Activated T-helper 1 cell treated with anti-CD3 and anti-CD28 coated beads, Interleukin-12 subunit alpha, Interleukin-12 subunit beta, Interleukin-2, Interleukin-4 antibody, amounts not matched to agents 30 ng/mL and 10 ng/mL and 1 ng/mL, durations not matched to agents 14 hours and 24 hours and 36 hours (primary cell): Measurements from ENCODE around the gene PRND. TPM values are rescaled to one million over a fixed set of nuclear protein-coding genes. Genes with fewer than 3 reads are reported as not detected.

Source experiments
- DNase-seq: peaks from one replicate; pipeline ENCODE4 v3.0.0; 2021; ENCODE audit warnings: low spot score
- H3K27ac Mint-ChIP-seq: one replicate; pipeline ENCODE4 v1.8.0; 2021; ENCODE audit warnings: mild to moderate bottlenecking, mixed read lengths
- H3K27me3 Mint-ChIP-seq: one replicate; pipeline ENCODE4 v1.8.0; 2022; ENCODE audit warnings: mild to moderate bottlenecking, moderate library complexity, mixed read lengths; ENCODE audit not compliant: insufficient read depth
- H3K36me3 Mint-ChIP-seq: one replicate; pipeline ENCODE4 v1.8.0; 2021; ENCODE audit warnings: low read depth, mixed read lengths
- H3K4me1 Mint-ChIP-seq: one replicate; pipeline ENCODE4 v1.8.0; 2021; ENCODE audit warnings: low read depth, mixed read lengths
- H3K4me3 Mint-ChIP-seq: one replicate; pipeline ENCODE4 v1.8.0; 2021; ENCODE audit warnings: mild to moderate bottlenecking, moderate library complexity, mixed read lengths
- H3K9me3 Mint-ChIP-seq: one replicate; pipeline ENCODE4 v1.8.0; 2021; ENCODE audit warnings: mixed read lengths
- intact Hi-C: fragments of 100-400 bp; cut with micrococcal nuclease; formaldehyde crosslinking; loops from one replicate; pipeline ENCODE4 v1.15.1; 2024
- total RNA-seq: library from RNA; stranded (reverse); gene quantifications from 2 replicates; pipeline ENCODE4 v1.2.3, GENCODE V29; 2022

PRND gene
- total RNA-seq, 1 donor from 2014 or later, result not detected

DNA sequence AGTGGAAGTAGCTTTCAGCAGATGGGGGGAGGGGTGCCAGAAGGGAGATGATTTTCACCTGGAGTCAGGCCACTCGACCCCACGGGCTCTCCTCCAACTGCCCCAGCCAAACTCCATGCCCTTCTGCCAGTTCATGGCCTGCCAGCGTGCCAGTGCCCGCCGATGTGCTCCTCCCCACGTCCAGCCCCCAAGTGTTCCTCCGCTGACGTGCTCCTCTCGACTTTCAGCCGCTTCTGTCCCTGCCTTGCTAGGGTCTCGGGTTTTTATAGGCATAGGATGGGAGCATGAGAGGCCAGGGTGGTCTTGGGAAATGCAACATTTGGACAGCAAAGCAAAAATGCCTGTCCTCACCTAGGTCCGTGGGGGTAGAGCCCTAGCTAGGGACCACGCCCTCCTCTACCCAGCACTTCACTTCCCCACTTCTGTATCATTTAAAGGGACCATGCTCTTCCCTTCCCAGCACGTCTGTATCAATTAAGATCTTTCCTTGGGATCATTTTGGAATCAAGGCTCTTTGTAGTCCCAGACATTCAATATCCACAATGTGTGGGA is 54.4 kb downstream of the PRND start:
- no peaks in the 10 kb centered on the region for H3K4me1 Mint-ChIP-seq
- peaks cover 19% of the 10 kb centered on the region for H3K9me3 Mint-ChIP-seq
- intact Hi-C loops, result no loop called here
- peaks cover 13% of the 10 kb centered on the region for H3K36me3 Mint-ChIP-seq
- H3K27me3 Mint-ChIP-seq, result no peaks in the 10 kb centered on the region
- H3K27ac Mint-ChIP-seq, result no peak overlapping the region
- no peak for DNase-seq
- no peak overlapping the region for H3K4me3 Mint-ChIP-seq

Other genes starting within 250 kb of the PRND start
- gene PRNP, start 35.5 kb upstream of the PRND start, total RNA-seq, result 44.7 and 49.3 TPM in 2 replicates
- 43.7 and 44.7 TPM in 2 replicates for gene RASSF2, start 101.7 kb downstream of the PRND start, total RNA-seq